ENCODE measurements around the gene ITSN1. TPM values are rescaled to one million over a fixed set of nuclear protein-coding genes. Genes with fewer than 3 reads are reported as not detected.

Gene ITSN1
- total RNA-seq, 4 donors from 2014 or later: 50.4 to 208 (median 96.7) TPM

DNA sequence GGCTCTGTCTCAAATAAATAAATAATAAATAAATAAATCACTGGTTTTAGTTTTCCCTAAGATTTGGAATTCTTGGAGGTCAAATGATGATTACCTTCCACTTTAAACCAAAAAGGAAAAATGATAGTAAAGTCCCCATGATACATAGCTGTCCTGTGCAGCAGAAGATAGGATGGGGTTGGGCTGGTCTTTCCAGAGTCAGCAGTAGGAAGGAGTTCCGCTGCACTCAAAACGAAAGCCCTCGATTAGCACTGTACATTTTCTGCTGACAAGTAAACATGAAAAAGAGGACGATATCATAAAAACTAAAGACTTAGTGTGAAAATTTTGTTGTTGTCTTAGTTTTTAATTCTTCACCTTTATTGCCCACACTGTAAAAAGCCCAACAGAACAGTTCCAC is 193.6 kb downstream of the ITSN1 start:
- no peak for TF ChIP-seq POLR2A (IDR thresholded peaks at IDR 0.05)
- TF ChIP-seq, protein P1, sequence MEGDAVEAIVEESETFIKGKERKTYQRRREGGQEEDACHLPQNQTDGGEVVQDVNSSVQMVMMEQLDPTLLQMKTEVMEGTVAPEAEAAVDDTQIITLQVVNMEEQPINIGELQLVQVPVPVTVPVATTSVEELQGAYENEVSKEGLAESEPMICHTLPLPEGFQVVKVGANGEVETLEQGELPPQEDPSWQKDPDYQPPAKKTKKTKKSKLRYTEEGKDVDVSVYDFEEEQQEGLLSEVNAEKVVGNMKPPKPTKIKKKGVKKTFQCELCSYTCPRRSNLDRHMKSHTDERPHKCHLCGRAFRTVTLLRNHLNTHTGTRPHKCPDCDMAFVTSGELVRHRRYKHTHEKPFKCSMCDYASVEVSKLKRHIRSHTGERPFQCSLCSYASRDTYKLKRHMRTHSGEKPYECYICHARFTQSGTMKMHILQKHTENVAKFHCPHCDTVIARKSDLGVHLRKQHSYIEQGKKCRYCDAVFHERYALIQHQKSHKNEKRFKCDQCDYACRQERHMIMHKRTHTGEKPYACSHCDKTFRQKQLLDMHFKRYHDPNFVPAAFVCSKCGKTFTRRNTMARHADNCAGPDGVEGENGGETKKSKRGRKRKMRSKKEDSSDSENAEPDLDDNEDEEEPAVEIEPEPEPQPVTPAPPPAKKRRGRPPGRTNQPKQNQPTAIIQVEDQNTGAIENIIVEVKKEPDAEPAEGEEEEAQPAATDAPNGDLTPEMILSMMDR (IDR thresholded peaks at IDR 0.05): no peak
- no peak for TF ChIP-seq EP300 (IDR thresholded peaks at IDR 0.05)
- 88 to 97% methylated on average over 4 of the region's 4 CpGs for WGBS, 2 donors
- peaks cover 0 to 85% (median 0%) of the 10 kb centered on the region in 3 donors for H3K36me3 ChIP-seq

DNA sequence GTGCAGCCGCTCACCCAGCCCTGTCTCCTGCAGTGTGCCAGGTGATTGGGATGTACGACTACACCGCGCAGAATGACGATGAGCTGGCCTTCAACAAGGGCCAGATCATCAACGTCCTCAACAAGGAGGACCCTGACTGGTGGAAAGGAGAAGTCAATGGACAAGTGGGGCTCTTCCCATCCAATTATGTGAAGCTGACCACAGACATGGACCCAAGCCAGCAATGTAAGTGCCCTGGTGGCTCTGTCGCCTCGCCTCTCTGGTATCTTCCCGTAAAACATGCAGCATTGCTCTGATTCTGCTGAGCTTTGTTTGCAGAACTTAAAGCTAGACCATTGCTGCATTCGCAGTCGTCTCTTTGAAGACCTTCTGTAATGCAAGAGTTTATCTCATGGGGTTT is 194.1 kb downstream of the ITSN1 start:
- H3K36me3 ChIP-seq: peaks cover 0 to 80% (median 0%) of the 10 kb centered on the region in 3 donors
- TF ChIP-seq, protein P1 (IDR thresholded peaks at IDR 0.05): no peak
- H3K4me3 ChIP-seq: no peak overlapping the region
- no peaks in the 10 kb centered on the region for H3K27me3 ChIP-seq
- H3K4me1 ChIP-seq: no peaks in the 10 kb centered on the region
- DNase-seq (ENCODE audit: low spot score in 2 of 2): no peak
- H3K27ac ChIP-seq: no peak overlapping the region
- no peaks in the 10 kb centered on the region for H3K9me3 ChIP-seq
- 93% methylated on average over 11 of the region's 11 CpGs for WGBS, 2 donors

More for the DNA sequence above, 193.6 kb downstream of the ITSN1 start:
- no peak overlapping the region for H3K27ac ChIP-seq
- no peaks in the 10 kb centered on the region for H3K4me1 ChIP-seq
- DNase-seq (ENCODE audit: low spot score in 2 of 2): no peak
- H3K9me3 ChIP-seq: no peaks in the 10 kb centered on the region
- no peaks in the 10 kb centered on the region for H3K27me3 ChIP-seq
- no peak overlapping the region for H3K4me3 ChIP-seq

DNA sequence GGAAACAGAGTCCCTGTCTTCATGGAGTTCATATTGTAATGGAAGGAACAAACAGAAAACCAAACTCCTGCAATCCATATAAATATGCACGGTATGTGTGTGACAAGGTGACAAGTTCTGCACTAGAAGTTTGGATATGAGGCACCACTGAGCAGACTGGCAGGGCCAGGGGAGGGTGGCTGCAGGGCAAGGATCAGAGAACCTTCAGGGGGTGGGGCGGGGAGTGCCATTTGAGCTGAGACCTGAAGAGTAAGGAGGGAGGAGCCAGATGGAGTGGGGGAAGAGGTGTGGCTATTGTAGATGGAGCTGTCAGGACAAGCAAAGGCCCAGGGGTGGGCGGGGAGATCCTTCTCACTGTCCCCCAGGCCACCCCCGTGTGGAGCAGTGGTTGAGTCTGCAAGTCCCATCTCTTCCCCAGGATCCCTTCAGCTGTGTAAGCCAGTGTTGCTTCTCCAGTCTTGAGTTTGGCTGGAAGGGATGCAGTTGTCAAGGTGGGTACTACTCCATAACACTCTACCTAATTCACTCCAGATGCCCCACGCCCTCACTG is 196.9 kb downstream of the ITSN1 start:
- H3K36me3 ChIP-seq: peaks cover 0 to 56% (median 0%) of the 10 kb centered on the region in 3 donors
- peaks cover 0 to 21% (median 8%) of the 10 kb centered on the region in 4 donors for H3K4me1 ChIP-seq

GRCh38 chr21:33839806-33840205 is 197.5 kb downstream of the ITSN1 start:
- TF ChIP-seq, protein P1 (IDR thresholded peaks at IDR 0.05): no peak
- TF ChIP-seq EP300 (IDR thresholded peaks at IDR 0.05): no peak
- no peak for TF ChIP-seq POLR2A (IDR thresholded peaks at IDR 0.05)
- WGBS, 2 donors: 93 to 94% methylated on average over 5 of the region's 5 CpGs
- H3K4me3 ChIP-seq: no peak overlapping the region

More for the DNA sequence above, 196.9 kb downstream of the ITSN1 start:
- 88 to 94% methylated on average over 5 of the region's 5 CpGs for WGBS, 2 donors
- no peak for DNase-seq (ENCODE audit: low spot score in 2 of 2)
- TF ChIP-seq, protein P1 (IDR thresholded peaks at IDR 0.05): no peak
- TF ChIP-seq POLR2A (IDR thresholded peaks at IDR 0.05): no peak
- no peak for TF ChIP-seq EP300 (IDR thresholded peaks at IDR 0.05)
- Histone ChIP-seq H3K9me3 (no peaks in the 10 kb centered on the region), H3K4me3 (no peak overlapping the region), H3K27ac (no peak overlapping the region), H3K27me3 (no peaks in the 10 kb centered on the region)

DNA sequence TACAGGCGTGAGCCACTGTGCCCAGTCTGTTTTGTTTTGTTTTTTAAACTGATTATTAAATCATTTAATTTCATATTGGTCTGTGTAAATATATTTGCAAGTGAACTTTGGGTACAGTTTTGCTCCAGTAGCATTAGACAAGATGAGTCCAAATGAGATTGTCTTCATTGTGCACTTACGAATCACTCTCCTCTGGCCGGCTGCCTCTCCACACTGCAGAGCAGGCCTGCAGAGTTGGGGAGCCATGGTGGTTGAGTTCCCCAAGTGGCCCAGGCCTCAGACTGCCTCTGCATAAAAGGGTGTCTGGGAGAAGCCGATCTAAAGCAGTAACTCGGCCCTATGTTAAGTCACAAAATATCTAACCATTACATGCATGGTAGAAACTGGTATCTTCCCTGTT is 198.5 kb downstream of the ITSN1 start:
- TF ChIP-seq POLR2A (IDR thresholded peaks at IDR 0.05): no peak

More at GRCh38 chr21:33839806-33840205, 197.5 kb downstream of the ITSN1 start:
- no peak overlapping the region for H3K27ac ChIP-seq
- H3K4me1 ChIP-seq: peaks cover 0 to 27% (median 12%) of the 10 kb centered on the region in 4 donors
- no peaks in the 10 kb centered on the region for H3K27me3 ChIP-seq
- no peaks in the 10 kb centered on the region for H3K9me3 ChIP-seq
- no peak for DNase-seq (ENCODE audit: low spot score in 2 of 2)
- peaks cover 0 to 50% (median 0%) of the 10 kb centered on the region in 3 donors for H3K36me3 ChIP-seq

More for the DNA sequence above, 198.5 kb downstream of the ITSN1 start:
- no peak for DNase-seq (ENCODE audit: low spot score in 2 of 2)
- 90 to 95% methylated on average over 5 of the region's 5 CpGs for WGBS, 2 donors
- Histone ChIP-seq H3K27me3 (no peaks in the 10 kb centered on the region), H3K4me1 (peaks cover 0 to 33% (median 12%) of the 10 kb centered on the region in 4 donors), H3K9me3 (no peaks in the 10 kb centered on the region), H3K4me3 (no peak overlapping the region), H3K27ac (peak overlapping the region in 1 of 4 donors; percentile 71), H3K36me3 (peaks cover 0 to 41% (median 0%) of the 10 kb centered on the region in 3 donors)

Measured in tibial nerve (tissue), 4 donors.